ENCODE measurements around the gene BAD.
"Not testable (repeated sequence)": the region's sequence is repeated elsewhere in the genome, so short reads cannot be mapped to it uniquely, and the experiment has no call there.

The BAD gene

DNA sequence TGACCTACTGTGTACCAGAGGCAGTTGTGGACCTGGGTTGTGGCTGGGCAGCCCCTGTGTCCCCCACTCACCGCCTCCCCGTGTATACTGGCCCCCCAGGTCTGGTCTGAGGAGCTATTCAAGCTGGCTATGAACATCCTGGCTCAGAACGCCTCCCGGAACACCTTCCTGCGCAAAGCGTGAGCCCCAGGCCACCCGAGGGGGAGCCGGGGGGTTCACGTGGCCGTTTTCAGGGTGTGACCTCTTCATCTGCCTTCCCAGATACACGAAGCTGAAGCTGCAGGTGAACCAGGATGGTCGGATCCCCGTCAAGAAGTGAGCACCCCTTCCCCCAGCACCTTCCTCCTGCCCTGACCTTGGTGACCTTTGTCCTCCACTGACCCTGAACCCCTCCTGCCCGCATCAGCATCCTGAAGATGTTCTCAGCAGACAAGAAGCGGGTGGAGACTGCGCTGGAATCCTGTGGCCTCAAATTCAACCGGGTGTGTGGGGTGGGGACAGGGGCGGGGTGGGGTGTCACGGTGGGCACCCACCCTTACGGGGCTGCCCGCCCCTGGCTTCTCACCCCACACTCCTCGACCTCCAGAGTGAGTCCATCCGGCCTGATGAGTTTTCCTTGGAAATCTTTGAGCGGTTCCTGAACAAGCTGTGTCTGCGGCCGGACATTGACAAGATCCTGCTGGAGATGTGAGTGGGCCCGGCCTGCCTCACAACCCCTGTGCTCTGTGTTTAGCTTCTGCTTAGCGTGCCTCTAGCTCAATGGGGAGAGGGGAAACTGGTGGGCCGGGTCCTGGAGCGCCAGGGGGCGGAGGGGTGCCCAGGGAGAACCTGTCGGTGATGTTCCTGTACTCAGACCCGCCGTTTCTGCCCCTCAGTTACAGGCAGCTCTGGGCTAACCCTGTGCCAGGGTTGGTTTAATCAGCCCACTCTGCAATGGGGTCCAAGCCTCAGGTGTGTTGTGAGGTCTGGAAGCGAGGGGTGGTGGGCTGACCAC is 29.0 kb downstream of the BAD start:
- no peak for DNase-seq

DNA sequence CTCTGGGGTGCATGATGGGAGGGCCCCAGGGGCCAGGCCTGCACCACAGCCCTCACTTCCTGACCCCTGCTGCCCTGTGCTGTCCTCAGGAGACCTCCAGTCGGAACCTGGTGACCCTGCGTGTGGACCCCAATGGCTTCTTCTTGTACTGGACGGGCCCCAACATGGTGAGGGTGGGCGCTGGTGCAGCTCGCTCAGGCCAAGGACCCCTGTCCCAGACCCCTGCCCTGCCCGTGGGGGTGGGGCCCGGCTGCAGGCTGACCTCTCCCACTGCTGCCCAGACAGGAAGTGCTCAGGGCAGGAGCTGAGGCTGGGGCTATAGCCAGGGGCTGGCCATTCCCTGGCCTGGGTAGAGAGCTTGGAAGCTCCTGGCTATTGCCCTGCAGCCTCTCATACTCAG is 30.1 kb downstream of the BAD start:
- DNase-seq: no peak

DNA sequence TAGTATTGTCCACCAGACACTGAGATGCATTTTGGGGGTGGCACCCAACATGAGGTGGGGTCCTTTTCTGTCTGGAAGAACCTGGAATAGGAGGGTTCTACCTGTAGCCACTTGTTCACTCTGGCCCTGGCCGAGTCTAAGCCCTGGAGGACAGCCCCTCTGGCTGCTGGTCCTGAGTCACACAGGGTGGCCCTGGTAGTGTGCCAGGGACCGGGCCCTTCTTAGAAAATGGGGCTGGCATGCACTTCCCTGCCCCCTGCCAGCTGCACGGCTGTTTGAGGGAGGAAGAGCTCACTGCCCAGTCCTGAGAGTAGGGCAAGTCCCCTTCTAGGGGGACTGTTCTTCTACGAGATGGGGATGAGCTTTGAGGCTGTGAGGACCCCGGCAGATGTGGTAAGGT is 31.0 kb downstream of the BAD start:
- no peak for DNase-seq

DNA sequence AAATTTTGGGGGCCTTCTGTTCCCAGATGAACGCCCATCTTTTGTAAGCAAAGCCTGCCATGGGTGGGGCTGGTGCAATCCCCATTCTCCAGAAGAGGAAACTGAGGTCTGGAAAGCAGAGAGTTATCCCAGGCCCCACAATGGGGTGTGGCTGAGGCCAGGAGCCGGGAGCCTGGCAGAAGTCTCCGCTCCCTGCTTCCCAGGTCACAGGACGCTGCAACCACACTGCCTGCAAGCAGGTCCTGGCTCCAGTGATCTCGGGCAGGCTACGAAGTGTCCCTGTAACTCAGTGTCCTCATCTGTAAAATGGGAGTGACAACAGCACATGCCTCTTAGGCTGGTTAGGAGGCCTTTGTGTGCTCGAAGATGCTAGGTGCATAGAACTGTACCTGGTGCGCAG is 31.4 kb downstream of the BAD start:
- no peak for DNase-seq

DNA sequence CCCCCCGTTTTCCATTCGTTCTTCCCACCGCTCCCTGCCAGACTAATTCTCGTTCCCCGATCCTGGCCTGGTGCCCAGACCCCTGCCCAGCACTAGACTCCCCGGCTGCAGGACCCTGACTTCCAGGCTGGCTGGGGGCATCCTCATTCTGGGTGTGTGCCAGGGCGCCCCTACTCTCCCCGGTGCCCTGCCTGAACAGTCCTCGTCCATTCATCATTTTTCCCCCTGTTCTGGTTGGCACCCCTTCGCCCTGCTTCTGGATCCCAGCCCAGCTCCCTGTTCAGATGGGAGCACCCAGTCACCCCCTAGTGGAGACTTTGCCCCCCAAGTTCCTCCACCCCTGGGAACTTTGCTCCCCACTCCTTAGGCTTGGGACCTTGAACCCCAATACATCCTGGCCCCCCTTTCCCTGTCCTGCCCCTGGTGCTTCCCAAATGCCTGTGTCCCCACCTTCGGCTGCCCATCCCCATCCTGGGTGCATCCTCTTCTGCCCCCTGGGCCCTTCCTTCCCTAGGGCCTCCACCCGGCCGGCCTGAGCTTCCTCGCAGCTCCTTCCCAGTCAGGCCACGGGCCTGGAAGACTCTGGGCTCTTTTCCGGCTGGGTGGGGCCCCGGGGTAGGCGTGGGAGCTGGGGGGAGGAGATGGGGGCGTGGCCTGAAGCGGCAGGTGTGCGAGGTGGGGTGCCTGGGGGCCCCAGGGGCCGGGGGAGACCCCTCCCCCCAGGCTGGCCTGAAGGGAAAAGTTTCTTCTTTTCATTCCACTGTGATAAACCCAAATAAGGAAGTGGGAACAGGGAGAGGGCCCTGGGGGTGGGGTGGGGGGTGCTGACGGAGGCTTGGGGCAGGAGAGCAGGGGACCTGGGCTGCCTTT is 32.2 kb downstream of the BAD start:
- DNase-seq: no peak

DNA sequence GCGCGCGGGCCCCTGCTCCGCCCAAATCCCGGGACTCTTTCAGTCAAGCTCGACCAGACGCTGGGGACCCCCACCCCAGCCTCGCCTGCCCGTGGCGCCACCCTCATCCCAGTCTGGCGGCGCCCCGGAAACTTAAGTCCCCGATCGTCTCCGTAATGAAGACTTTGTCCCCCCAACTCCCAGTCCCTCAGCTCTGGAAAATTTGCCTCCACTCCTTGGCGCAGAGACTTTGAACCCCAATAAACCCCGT is 32.8 kb downstream of the BAD start:
- no peak for DNase-seq

GRCh38 chr11:64251016-64251752 is 33.3 kb downstream of the BAD start, which contains the start of gene PLCB3:
Gene PLCB3 (plus strand): TSS chr11:64251530. CDS start chr11:64251650, 120 bp downstream.
- DNase-seq: no peak

DNA sequence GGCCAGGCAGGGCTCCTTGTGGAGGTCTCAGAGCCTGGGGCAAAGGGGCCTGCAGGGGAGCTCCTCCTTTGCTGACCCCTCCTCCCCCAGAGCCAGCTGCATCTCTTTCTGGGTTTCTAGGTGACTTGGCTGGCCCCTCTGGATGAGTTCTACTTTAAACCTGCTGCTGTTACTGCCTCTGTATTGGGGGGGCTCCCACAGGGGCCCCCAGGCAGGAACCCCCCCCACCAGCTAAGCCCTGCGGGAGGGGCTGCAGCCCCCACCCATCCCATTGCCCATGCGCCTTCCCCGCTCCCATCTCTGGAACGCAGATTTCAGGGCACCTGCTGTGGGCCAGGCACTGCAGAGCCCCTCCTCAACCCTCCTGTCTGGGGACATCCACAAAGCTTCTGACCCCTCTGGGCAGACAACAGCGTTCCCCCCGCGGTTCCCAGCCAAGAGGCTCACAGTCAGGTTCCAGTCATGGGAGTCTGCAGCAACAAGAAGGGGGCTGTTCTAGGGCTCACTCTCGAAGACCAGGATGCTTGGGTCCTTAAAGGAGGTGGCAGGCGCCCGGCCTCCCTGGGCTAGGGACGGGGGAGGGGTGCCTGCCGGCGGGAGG is 34.0 kb downstream of the BAD start:
- DNase-seq: no peak

DNA sequence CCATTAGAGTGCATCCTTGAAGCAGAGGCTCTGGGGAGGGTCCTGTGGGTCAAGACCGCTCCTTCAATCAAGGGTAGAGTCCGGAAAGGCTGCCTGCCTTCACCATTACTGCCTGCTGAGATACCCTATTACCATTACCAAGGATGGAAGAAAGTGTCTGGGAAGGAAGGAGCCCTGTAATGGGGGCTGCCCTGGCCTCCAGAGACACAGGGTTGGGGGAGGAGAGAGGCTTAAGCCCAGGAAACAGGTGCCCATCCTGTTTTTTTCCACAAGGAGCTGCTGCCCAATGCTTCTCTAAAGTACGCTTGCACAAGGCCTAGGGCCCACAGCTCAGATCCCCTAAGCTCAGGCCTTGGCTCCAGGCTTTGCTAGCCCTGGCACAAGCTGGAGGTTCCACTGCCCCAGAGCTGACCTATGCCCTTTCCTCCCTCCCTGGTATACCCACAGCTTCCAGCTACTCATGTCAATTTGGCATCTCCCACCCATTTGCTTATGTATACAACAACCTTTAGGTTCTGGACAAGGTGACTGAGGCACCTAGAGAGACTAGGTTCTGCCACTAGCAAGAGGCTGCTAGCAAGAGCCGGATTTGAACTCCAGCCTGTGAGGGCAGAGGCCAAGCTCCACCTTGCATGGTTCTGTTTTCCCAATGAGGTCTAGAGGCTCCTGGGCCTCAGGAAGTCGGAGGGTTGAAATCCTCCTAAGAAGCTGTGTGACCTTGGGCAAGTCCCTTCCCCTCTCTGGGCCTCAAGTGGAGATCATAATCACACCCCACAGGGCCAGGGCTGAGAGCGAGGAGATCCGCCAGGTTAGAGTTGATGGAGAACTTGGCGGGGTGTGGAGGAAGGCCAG is 34.7 kb downstream of the BAD start:
- DNase-seq: no peak

- no peak for DNase-seq
Observed at GRCh38 chr11:64249038-64249437, 35.4 kb downstream of the BAD start.

GRCh38 chr11:64248578-64248977 is 35.9 kb downstream of the BAD start:
- no peak for DNase-seq

- DNase-seq: no peak
Observed at GRCh38 chr11:64247729-64248531, 36.5 kb downstream of the BAD start.

GRCh38 chr11:64246871-64247728 is 37.4 kb downstream of the BAD start, which contains the start of gene PPP1R14B:
Gene PPP1R14B (minus strand): TSS chr11:64246943. CDS start chr11:64246673, 270 bp downstream.
- DNase-seq: peak; percentile 83

- not testable (repeated sequence) for DNase-seq
Observed at GRCh38 chr11:64246621-64246870, 37.9 kb downstream of the BAD start.

GRCh38 chr11:64245797-64246620 is 38.5 kb downstream of the BAD start:
- DNase-seq: peak; percentile 68

GRCh38 chr11:64245401-64245796 is 39.1 kb downstream of the BAD start:
- peak; percentile 61 for DNase-seq

DNA sequence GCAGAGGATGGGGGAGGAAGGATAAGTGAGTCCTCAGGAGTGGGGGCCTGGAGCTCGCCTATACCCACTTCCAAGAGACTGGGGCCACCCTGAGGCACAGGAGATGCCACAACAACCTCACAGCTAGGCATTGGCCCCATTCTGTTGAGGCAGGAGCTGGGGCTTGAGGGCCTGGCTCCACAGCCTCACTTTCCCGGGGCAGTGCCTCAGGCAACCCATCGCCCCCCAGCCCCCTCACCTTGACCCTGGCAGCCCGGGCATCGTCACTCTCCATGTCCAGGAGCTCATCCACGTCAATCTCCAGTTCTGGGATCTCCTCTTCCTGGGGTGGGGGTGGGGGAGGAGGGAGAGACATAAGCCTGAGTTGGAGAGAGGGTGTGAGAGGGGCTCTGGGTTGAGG is 39.5 kb downstream of the BAD start:
- DNase-seq: no peak

DNA sequence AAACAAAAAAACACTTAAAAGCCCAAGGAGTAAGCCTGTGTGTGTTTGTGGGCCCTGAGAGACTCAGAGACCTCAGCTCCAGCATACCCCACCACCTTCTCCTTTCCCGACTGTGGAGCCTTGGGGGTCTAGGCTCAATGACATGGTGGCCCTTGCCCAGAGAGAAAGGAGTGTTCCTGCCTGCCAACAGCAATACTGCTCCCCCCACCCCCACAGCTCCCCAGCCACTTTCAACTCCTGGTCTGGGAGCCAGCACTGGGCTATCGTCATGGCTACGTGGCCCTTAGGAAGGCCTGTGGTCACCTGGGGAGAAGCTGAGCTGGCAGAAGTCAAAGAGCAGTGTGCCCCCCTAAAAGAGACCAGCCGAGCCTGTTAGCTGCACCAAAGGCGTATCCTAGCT is 40.4 kb downstream of the BAD start:
- DNase-seq: no peak

DNA sequence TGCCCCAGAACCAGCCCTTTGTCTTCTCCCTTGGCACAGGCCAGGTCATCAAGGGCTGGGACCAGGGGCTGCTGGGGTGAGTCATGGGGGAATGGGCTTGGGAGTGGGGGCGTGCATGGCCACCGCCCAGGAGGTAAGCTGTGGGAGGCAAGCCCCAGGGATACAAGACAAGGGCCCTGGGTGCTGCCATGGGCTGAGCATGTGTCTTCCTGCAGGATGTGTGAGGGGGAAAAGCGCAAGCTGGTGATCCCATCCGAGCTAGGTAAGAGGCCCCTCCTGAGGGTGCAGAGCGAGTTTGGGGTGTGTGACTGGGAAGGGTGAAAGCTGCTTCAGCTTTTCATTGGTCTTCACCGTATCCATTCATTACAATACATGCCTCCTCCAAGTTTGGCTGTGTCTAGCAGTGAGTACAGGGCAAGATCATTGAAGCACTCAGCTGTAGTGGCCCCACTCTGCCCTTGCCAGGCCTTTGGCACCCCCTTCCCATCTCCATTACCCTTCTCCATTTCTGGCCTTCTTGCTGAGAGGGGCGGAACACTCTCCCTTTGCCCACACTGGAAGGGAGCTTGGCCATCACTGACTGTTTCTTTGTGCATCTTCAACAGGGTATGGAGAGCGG is 41.1 kb downstream of the BAD start:
- no peak for DNase-seq
